Osteoblast (primary cell): ENCODE data around the gene USP22. TPM values are rescaled to one million over a fixed set of nuclear protein-coding genes. Genes with fewer than 3 reads are reported as not detected.

Experiments used
- DNase-seq: peaks from one replicate; pipeline ENCODE4 v3.0.0; 2011; ENCODE audit warnings: low spot score, mixed read lengths; ENCODE audit not compliant: insufficient read length; ENCODE audit errors: missing footprints
- H2AFZ ChIP-seq: 2 replicates; pipeline ENCODE4 v1.6.0; 2011; ENCODE audit warnings: mild to moderate bottlenecking, low read length
- H3K27ac ChIP-seq: 2 replicates; pipeline ENCODE4 v1.5.1; 2011; ENCODE audit warnings: mild to moderate bottlenecking, low read depth, low read length, moderate library complexity
- H3K27me3 ChIP-seq: 2 replicates; pipeline ENCODE4 v1.6.0; 2012; ENCODE audit warnings: mild to moderate bottlenecking, control low read depth, inconsistent platforms, low read length, moderate library complexity; ENCODE audit not compliant: insufficient read depth
- H3K36me3 ChIP-seq: 2 replicates; pipeline ENCODE4 v1.5.1; 2011; ENCODE audit warnings: mild to moderate bottlenecking, low read length, control low read depth, moderate library complexity; ENCODE audit not compliant: insufficient read depth
- H3K4me1 ChIP-seq: 2 replicates; pipeline ENCODE4 v1.5.1; 2011; ENCODE audit warnings: mild to moderate bottlenecking, low read length, control low read depth, moderate library complexity; ENCODE audit not compliant: insufficient read depth
- H3K4me2 ChIP-seq: 2 replicates; pipeline ENCODE4 v1.6.0; 2011; ENCODE audit warnings: mild to moderate bottlenecking, low read length; ENCODE audit not compliant: insufficient read depth
- H3K4me3 ChIP-seq: fragments of 200-600 bp; sonication (generic); 3 replicates; pipeline ENCODE4 v1.5.1; 2012; ENCODE audit warnings: mild to moderate bottlenecking, low read length, inconsistent platforms; ENCODE audit not compliant: insufficient read depth
- H3K79me2 ChIP-seq: 2 replicates; pipeline ENCODE4 v1.6.0; 2012; ENCODE audit warnings: mild to moderate bottlenecking, low read length, control low read depth, inconsistent platforms; ENCODE audit not compliant: insufficient read depth
- H3K9me3 ChIP-seq: 2 replicates; pipeline ENCODE4 v1.5.1; 2011; ENCODE audit warnings: low read depth, low read length, control low read depth
- H4K20me1 ChIP-seq: 2 replicates; pipeline ENCODE4 v1.6.0; 2012; ENCODE audit warnings: mild to moderate bottlenecking, low read length, control low read depth; ENCODE audit not compliant: insufficient read depth
- total RNA-seq: library from RNA; depleted of rRNA; stranded (reverse); fragments of >200 nt; gene quantifications from 2 replicates; pipeline ENCODE4 v1.2.3, GENCODE V29; 2012
- TF ChIP-seq, protein P1 (sequence below): IDR thresholded peaks from 2 replicates; pipeline ENCODE4 v1.5.1; 2011; ENCODE audit warnings: mild to moderate bottlenecking, low read depth, low read length, moderate library complexity; ENCODE audit errors: extremely low read depth

Gene USP22
- total RNA-seq, 1 donor: 293 TPM

DNA sequence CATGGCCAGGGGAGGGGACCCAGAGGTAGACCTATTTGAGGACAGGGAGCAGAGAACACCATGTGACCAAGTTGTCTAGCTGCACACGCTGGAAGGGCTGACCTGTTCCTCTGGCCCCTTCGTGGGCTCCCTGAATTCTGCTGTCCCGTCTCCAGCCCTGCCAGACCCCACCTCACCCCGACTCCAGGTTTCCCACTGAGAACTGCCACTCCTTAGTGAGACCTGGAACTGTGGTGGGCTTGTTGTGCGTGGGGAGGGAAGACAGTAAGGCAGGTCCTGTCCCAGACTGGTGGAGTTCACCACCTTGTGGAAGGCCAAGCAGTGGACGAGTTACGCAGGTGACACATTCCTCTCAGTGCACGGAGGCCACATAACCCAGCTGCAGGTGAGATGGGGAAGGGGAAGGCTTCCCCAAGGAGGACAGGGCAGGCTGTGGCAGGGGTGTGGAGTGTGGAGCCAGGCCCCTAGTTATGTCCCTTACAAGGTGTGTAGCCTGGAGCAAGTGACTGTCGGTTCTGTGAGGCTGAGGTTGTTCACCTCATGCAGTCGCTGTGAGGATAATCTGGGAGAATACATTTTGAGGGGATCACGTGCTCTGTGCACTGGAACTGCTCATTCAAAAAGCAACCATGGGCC is 54.7 kb downstream of the USP22 start:
- Histone ChIP-seq H3K4me1 (no peaks in the 10 kb centered on the region), H3K4me3 (no peak overlapping the region), H4K20me1 (no peaks in the 10 kb centered on the region), H2AFZ (no peak overlapping the region), H3K9me3 (no peaks in the 10 kb centered on the region), H3K36me3 (no peaks in the 10 kb centered on the region), H3K79me2 (no peaks in the 10 kb centered on the region), H3K27me3 (no peaks in the 10 kb centered on the region), H3K27ac (no peak overlapping the region), H3K4me2 (no peak overlapping the region)
- DNase-seq: no peak
- TF ChIP-seq, protein P1, sequence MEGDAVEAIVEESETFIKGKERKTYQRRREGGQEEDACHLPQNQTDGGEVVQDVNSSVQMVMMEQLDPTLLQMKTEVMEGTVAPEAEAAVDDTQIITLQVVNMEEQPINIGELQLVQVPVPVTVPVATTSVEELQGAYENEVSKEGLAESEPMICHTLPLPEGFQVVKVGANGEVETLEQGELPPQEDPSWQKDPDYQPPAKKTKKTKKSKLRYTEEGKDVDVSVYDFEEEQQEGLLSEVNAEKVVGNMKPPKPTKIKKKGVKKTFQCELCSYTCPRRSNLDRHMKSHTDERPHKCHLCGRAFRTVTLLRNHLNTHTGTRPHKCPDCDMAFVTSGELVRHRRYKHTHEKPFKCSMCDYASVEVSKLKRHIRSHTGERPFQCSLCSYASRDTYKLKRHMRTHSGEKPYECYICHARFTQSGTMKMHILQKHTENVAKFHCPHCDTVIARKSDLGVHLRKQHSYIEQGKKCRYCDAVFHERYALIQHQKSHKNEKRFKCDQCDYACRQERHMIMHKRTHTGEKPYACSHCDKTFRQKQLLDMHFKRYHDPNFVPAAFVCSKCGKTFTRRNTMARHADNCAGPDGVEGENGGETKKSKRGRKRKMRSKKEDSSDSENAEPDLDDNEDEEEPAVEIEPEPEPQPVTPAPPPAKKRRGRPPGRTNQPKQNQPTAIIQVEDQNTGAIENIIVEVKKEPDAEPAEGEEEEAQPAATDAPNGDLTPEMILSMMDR: no peak

DNA sequence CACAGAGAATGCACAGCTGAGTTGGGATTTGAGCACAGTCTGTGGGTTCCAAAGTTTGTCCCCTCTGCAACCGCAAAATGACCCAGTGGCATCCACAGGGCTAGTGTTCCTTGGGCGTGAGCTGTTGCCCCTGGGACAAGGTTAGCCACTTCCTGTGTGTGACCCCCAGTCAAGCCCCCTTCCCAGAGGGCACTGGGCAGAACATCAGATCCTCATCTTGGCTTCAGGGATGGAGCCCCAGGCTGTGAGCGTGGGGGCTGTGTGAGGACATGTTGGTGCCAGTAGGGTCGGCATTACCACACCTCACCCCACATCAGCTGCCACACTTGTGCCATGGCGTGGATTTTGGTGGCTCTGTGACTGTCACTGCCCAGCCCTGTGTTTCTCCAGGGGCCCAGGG is 55.3 kb downstream of the USP22 start:
- H4K20me1 ChIP-seq: no peaks in the 10 kb centered on the region
- no peak overlapping the region for H3K4me3 ChIP-seq
- H3K27ac ChIP-seq: no peak overlapping the region
- no peaks in the 10 kb centered on the region for H3K36me3 ChIP-seq
- no peaks in the 10 kb centered on the region for H3K4me1 ChIP-seq
- TF ChIP-seq, protein P1: no peak
- no peaks in the 10 kb centered on the region for H3K79me2 ChIP-seq
- H2AFZ ChIP-seq: no peak overlapping the region
- no peaks in the 10 kb centered on the region for H3K27me3 ChIP-seq
- H3K9me3 ChIP-seq: no peaks in the 10 kb centered on the region
- no peak overlapping the region for H3K4me2 ChIP-seq
- DNase-seq: no peak

DNA sequence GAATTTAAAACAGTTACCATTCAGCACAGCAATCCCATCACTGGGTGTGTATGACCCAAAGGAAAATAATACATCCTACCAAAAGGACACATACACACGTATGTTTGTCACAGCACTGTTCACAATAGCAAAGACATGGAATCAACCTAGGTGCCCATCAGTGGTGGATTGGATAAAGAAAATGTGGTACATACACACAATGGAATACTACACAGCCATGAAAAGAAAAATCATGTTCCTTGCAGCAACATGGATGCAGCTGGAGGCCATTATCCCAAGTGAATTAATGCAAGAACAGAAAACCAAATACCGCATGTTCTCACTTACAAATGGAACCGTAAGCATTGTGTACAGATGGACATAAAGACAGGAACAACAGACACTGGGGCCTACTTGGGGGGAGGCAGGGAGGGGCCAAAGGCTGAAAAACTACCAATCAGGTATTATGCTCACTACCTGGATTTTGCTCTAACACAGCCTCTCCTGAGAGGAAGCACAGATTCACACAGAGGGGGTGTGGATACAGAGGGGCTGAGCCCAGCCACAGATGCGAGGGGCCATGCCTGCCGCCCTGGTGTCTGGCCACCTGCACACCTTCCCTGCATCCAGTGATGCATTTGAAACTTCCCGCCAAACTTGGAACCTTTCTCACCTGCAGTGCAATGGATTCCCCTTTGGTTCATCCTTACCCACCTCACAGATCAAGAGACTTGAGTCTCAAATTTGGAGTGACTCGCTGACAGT is 55.9 kb downstream of the USP22 start:
- H3K4me1 ChIP-seq: no peaks in the 10 kb centered on the region
- no peaks in the 10 kb centered on the region for H3K79me2 ChIP-seq
- H3K9me3 ChIP-seq: no peaks in the 10 kb centered on the region
- no peaks in the 10 kb centered on the region for H4K20me1 ChIP-seq
- H3K4me3 ChIP-seq: no peak overlapping the region
- no peak overlapping the region for H2AFZ ChIP-seq
- DNase-seq: no peak
- no peaks in the 10 kb centered on the region for H3K27me3 ChIP-seq
- TF ChIP-seq, protein P1: no peak
- H3K4me2 ChIP-seq: no peak overlapping the region
- no peaks in the 10 kb centered on the region for H3K36me3 ChIP-seq
- H3K27ac ChIP-seq: no peak overlapping the region

DNA sequence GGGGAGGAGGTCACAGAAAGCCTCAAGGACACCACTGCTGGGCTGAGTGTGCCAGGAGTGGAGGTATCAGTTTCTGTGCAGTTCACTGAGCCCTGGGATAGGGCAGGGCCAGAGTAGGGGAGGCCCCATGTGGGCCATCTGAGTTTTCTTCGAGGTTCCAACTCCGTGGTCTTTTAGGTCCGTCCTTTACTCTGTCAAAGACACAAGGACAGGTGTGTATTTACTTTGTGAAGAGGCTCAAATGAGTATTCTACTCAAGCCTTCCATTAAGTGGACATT is 59.5 kb downstream of the USP22 start:
- no peaks in the 10 kb centered on the region for H3K4me1 ChIP-seq
- H4K20me1 ChIP-seq: no peaks in the 10 kb centered on the region
- no peak overlapping the region for H3K27ac ChIP-seq
- H2AFZ ChIP-seq: no peak overlapping the region
- no peak overlapping the region for H3K4me2 ChIP-seq
- H3K27me3 ChIP-seq: peaks cover 3% of the 10 kb centered on the region
- H3K36me3 ChIP-seq: no peaks in the 10 kb centered on the region
- no peaks in the 10 kb centered on the region for H3K9me3 ChIP-seq
- no peak overlapping the region for H3K4me3 ChIP-seq
- no peaks in the 10 kb centered on the region for H3K79me2 ChIP-seq
- no peak for DNase-seq
- TF ChIP-seq, protein P1: no peak
